GM18909 (cell line): ENCODE measurements around the gene OR10C1.

Experiments
- ATAC-seq: cut with Tn5 transposase; IDR thresholded peaks from one replicate; pipeline ENCODE4 v1.9.1; 2021; ENCODE audit warnings: mild to moderate bottlenecking; ENCODE audit not compliant: unreplicated experiment, poor library complexity

Gene OR10C1

DNA sequence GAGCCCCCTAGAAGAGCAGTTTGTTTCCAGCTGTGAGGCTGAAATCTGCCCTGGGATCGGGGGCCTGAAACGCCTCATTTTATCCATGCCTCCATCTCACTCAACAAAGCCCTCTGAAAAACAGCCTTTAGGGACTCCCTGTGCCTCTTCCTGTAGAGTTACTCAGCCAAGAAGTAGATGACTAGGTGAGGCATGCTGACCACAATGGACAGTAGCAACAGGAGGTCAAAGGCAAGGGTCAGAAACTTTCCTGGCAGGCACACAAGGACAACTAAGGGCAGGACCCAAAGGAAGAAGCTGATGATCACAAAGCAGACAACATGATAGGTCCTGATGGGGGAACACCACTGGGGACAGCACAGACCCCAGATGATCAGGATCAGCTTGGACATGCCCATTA is 35.9 kb downstream of the OR10C1 start:
- ATAC-seq, result no peak

DNA sequence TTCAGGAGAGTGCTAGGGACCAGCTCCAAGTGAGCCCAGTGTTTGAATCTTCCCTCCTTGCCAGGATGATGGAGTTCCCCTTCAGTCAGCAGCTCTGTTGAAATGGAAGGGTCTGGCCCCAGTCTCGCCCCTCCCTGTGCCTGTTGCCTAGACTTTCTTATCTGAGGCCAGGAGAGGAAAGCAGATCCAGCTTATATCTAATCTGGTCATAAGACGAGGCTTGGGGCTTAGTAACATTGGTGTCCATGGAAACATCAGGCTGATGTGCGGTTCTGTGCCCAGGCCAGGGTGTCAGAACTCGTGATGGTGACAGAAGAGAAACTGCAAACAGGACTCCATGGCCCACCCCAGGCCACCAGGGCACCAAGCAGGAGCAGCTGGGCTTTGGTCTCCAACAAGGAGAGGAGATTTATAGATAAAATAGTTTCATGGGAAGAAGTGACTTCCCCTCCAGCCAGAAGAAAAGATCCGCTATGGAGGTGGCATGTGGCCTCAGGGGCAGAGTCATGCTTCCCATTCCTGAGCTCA is 38.9 kb downstream of the OR10C1 start:
- ATAC-seq, result no peak

DNA sequence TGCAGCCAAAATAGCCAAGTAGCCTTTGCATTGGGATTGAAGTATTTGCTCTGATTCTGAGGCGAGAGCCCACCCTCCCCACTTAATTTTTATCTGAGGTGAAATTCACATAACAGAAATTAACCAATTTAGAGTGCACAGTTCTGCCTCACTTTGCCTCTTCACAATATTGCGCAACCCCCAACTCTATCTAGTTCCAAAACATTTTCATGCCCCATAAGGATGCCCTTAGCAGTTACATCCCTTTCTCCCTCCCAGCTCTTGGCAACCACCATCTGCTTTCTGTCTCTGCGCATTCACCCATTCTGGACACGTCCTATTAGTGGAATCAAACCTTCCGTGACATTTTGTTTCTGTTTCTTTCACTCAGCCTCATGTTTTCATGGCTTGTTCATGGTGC is 39.6 kb downstream of the OR10C1 start:
- no peak for ATAC-seq

DNA sequence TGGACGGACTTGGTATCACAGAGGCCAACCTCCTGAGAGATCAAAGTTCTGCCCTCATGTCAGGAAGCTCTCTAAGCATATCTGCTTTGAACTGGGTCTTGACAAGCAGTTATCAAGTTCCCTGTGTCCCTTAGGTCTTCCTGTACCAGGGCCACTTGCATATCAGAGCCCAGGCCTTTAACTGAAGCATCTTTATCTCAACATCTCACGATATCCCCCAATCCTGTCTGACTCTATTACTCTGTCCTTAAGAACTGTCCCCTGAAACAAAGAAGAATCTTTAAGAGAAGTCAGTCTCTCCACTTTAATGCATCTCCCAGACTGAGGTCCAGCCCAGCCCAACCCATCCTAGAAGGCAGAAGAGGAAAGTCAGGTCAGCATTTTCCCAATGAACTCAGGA is 40.5 kb downstream of the OR10C1 start:
- no peak for ATAC-seq

DNA sequence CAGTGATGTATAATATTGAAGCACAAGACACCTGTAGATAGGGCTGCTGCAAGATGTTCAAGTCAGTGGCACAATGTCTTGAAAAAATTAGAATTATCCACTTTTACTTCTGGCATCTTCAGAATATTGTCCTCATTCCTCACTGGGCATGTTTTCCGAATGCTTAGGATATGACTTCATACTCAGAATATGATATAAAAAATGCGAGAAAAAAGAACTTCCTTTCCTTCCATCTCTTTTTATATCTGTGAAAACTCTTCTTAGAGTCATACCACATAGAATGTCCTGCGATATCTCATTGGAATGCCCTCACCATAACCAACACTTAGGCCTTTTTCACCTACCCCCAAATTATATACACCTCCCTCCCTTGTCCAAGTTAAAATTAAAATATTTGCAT is 44.1 kb downstream of the OR10C1 start:
- ATAC-seq, result no peak

DNA sequence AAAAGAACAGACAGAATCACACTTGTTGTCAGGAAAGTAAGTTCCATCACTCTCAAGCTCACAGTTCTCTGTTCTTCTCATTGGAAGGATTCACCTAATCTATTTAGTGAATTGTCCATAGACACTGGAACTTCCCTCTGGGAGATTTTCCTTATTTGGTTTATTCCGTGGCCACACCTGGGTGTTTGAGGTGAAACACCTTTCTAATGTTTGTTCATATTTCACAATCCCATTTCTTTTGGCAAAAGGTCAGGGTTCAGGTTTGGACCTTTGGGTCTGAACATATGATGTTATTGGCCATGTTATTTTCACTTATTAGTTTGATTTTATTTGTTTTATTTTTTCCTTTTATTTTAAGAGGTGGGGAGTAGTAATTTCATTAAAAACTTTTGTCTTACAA is 44.6 kb downstream of the OR10C1 start:
- ATAC-seq, result no peak

DNA sequence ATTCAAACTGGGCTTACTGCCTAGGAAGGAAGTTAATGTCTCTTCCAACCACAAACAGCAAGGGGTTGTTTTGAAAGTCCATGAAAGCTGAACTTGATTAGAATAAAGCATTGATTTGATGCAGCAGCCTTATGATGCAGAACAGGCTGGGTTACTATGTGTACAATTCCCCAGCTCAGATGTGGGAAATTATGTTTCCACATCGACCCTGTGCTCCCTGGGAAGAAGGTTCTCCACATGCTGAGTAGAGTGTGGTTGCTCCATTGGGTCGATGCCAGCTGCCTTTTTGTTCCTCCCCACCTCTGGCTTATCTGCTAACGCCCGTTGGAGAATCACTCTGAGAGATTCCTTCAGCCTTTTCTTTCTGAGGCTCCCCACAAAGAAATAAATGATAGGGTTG is 47.5 kb downstream of the OR10C1 start:
- no peak for ATAC-seq

DNA sequence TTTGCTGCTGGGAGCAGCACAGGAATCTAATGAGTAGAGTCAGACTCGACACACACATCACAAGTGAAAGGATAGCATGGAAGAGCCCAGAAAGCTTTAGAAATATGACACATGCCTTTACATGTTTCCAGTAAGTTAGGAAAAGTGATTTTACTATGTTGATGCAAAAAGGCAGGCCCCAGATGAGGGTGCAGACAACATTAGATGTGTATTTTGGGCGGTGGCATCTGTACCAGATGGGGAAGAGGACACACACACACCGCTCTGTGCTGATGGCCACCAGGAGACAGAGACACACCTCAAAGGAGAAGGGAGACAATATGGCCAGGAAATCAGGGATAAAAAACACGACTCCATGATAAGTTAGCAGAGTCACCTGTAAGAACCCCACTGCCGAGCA is 48.0 kb downstream of the OR10C1 start:
- no peak for ATAC-seq

DNA sequence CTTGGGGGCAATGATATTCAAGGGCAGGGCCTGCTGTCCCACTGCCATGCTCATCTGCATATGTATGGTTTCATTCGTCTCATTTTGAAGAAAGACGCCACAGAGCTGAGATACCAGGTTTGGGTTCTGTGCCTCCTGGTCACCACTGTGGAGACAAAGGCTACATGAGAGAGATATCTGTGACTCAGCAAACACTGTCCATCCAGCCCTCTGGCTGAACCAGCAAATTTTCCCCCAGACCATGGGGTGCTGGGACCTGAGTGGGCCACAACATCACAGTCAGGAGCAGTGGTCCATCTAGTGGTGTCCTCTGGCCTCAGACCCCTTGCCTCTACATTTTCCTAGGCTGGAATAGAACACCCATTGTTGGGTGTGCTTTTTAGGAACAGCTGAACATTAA is 48.6 kb downstream of the OR10C1 start, which contains the start of gene MAS1L:
MAS1L (minus strand) TSS at position 297 of the 400 bp plus-strand sequence; CDS start at position 243, 54 bp downstream.
- no peak for ATAC-seq

DNA sequence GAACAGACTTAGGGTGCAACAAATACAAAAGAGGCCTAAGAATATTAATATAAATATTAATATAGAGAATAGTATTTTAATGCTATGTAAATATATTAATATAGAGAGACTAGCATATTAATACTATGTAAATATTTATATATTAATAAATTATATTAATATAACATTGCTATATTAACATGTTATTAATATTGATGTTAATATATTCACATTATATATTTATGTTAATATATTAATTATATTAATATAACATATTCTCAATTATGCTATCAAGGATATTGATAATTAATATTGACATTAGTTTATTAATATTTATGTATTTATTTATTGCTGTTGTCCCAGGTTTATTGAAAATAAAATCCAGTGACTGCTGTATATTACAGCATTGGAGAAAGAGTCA is 49.8 kb downstream of the OR10C1 start:
- no peak for ATAC-seq

DNA sequence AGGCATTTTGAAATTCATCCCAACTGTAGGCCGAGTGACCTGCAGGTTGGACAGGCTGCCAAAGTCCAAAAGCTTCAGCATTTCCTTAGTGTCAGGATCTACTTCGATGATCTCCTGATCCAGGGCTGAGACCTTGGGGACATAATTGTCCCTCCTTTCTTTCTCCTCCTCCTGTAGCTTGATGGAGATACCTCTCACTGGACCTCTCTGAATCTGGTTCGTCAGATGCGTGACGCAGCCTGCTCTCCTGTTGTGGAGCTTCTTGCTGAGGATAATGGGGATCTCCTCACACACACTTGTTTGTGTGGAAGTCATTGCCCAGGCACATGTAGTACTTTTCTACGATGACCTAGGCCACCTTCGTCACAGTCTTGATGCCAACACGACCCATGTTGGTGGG is 50.2 kb downstream of the OR10C1 start:
- ATAC-seq, result no peak

DNA sequence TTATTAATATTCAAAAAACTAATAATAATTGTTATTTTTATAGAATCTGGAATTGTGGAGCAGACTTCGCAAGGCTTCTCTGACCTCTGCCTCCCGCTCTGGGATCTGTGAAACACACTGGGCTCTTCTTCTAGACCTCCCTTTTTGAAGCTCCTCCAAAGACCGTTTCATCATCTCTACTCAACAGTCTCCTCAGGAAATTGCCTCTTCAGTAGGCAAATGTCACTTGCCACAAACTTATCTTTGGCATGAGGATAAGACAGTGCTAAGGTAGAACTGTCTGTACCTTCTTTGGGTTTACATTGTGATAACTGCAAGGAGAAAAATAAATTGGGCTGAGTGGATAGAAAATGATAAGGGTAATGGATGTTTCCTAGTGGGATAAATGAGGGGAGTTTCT is 50.9 kb downstream of the OR10C1 start:
- ATAC-seq, result no peak

DNA sequence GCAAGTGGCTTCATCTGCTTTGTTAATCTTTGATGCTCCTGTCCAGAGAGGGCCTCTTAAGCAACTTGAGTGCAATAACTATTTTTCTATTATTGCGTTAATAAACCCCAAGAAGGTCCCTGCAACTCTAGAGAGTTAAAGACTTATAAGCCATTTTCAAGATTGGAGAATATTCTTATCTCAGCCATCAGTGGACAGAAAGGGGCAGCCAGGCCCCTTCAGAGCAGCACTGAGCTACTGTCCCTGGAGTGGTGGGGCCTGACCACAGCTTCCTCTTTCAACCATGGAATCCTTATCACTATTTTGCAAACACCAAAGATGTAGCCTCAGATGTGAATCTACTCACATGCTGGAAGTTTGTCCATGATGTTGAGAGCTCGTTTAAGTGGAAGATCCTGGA is 51.4 kb downstream of the OR10C1 start:
- ATAC-seq, result no peak
